ENCODE results near the gene KLF16. TPM values are rescaled to one million over a fixed set of nuclear protein-coding genes. Genes with fewer than 3 reads are reported as not detected.

Gene KLF16
- 54.4 to 64.0 TPM (median 55.4 TPM) in 3 replicates for total RNA-seq (2021)
- percentile 72 among the genes with signal in this experiment for Bru-seq, nascent RNA
- long read RNA-seq, experiment 1, transcript KLF16-203 (2 exons, 508 nt): minor isoform, 11 of 154 reads
- long read RNA-seq, experiment 1, transcript KLF16-201 (2 exons, 2,890 nt): major isoform, 108 of 154 reads
- long read RNA-seq, experiment 1, partial matches to known transcripts: 3 of 154 reads
- long read RNA-seq, experiment 1, other reads (novel, unspliced or antisense): 32 of 154 reads
- long read RNA-seq, experiment 2, transcript KLF16-201 (2 exons, 2,890 nt): major isoform, 35 of 86 reads
- long read RNA-seq, experiment 2, partial matches to known transcripts: 0 of 86 reads
- long read RNA-seq, experiment 2, other reads (novel, unspliced or antisense): 49 of 86 reads
- long read RNA-seq, experiment 3, partial matches to known transcripts: 0 of 8 reads
- long read RNA-seq, experiment 3, other reads (novel, unspliced or antisense): 8 of 8 reads

- ATAC-seq (no peak), DNase-seq (ENCODE audit: low spot score) (no peak)
- 0 out of 2 replicates have a peak, but pooled peaks have one; percentile 7 for TF ChIP-seq FOXP1 (CRISPR knock-in tag; IDR thresholded peaks at IDR 0.05; ENCODE audit: borderline replicate concordance)
- TF ChIP-seq TCF7 (CRISPR knock-in tag; IDR thresholded peaks at IDR 0.05; ENCODE audit: low read depth): 0 out of 2 replicates have a peak, but pooled peaks have one; percentile 54
- 0 out of 2 replicates have a peak, but pooled peaks have one; percentile 58 for TF ChIP-seq KAT7 (CRISPR knock-in tag; IDR thresholded peaks at IDR 0.05; ENCODE audit: borderline replicate concordance)
- TF ChIP-seq, protein P1, sequence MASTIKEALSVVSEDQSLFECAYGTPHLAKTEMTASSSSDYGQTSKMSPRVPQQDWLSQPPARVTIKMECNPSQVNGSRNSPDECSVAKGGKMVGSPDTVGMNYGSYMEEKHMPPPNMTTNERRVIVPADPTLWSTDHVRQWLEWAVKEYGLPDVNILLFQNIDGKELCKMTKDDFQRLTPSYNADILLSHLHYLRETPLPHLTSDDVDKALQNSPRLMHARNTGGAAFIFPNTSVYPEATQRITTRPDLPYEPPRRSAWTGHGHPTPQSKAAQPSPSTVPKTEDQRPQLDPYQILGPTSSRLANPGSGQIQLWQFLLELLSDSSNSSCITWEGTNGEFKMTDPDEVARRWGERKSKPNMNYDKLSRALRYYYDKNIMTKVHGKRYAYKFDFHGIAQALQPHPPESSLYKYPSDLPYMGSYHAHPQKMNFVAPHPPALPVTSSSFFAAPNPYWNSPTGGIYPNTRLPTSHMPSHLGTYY (CRISPR knock-in tag; IDR thresholded peaks at IDR 0.05): no peak
- no peak for TF ChIP-seq AR (CRISPR knock-in tag; IDR thresholded peaks at IDR 0.05)
- H3K27me3 Mint-ChIP-seq (ENCODE audit: low read depth): peaks cover 11% of the 10 kb centered on the region
- no peak within 1 kb of the TSS for H3K27ac Mint-ChIP-seq
- peaks cover 24% of the 10 kb centered on the region for H3K4me1 Mint-ChIP-seq
- H3K4me3 Mint-ChIP-seq: peak within 1 kb of the TSS; percentile 84
- no peaks in the 10 kb centered on the region for H3K9me3 Mint-ChIP-seq
- H3K36me3 Mint-ChIP-seq: no peaks in the 10 kb centered on the region
- POLR2A ChIA-PET: no interaction called here
- CTCF ChIA-PET: no interaction called here
Observed at GRCh38 chr19:1863328-1863637, at the start of gene KLF16. TSS of gene KLF16 (minus strand) at chr19:1863579. CDS start at chr19:1863497, 82 bp downstream.

GRCh38 chr19:1912760-1913505 is 49.6 kb upstream of the KLF16 start:
- TF ChIP-seq ZNF121 (CRISPR knock-in tag; IDR thresholded peaks at IDR 0.05): no peak
- TF ChIP-seq ESRRA (CRISPR knock-in tag; IDR thresholded peaks at IDR 0.05; ENCODE audit: borderline replicate concordance): no peak
- no peak for TF ChIP-seq ETV6 (CRISPR knock-in tag; IDR thresholded peaks at IDR 0.05)
- no peak for TF ChIP-seq EMX1 (CRISPR knock-in tag; IDR thresholded peaks at IDR 0.05)
- no peak for TF ChIP-seq TEAD1 (CRISPR knock-in tag; IDR thresholded peaks at IDR 0.05)
- TF ChIP-seq, protein P2, sequence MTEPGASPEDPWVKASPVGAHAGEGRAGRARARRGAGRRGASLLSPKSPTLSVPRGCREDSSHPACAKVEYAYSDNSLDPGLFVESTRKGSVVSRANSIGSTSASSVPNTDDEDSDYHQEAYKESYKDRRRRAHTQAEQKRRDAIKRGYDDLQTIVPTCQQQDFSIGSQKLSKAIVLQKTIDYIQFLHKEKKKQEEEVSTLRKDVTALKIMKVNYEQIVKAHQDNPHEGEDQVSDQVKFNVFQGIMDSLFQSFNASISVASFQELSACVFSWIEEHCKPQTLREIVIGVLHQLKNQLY (CRISPR knock-in tag; IDR thresholded peaks at IDR 0.05): no peak
- no peak for TF ChIP-seq CTCF (IDR thresholded peaks at IDR 0.05)
- TF ChIP-seq IRF1 (CRISPR knock-in tag; IDR thresholded peaks at IDR 0.05): no peak
- no peak for TF ChIP-seq ZNF396 (CRISPR knock-in tag; IDR thresholded peaks at IDR 0.05; ENCODE audit: borderline replicate concordance)
- TF ChIP-seq, protein P3, sequence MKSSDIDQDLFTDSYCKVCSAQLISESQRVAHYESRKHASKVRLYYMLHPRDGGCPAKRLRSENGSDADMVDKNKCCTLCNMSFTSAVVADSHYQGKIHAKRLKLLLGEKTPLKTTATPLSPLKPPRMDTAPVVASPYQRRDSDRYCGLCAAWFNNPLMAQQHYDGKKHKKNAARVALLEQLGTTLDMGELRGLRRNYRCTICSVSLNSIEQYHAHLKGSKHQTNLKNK (CRISPR knock-in tag; IDR thresholded peaks at IDR 0.05): no peak
- Mint-ChIP-seq H3K36me3 (peaks cover 6% of the 10 kb centered on the region; the same call in 1 of the 2 replicates), H3K27me3 (ENCODE audit: low read depth) (no peaks in the 10 kb centered on the region), H3K27ac (no peak overlapping the region), H3K4me3 (no peak overlapping the region), H3K9me3 (no peaks in the 10 kb centered on the region), H3K4me1 (no peaks in the 10 kb centered on the region)
- no peak for DNase-seq (ENCODE audit: low spot score)
- CTCF ChIA-PET: no interaction called here
- no peak for ATAC-seq
- POLR2A ChIA-PET: no interaction called here

All from WTC11 (cell line).